ENCODE measurements around the gene CBFA2T3.

The CBFA2T3 gene

GRCh38 chr16:88999457-89000206 lies 22.6 kb upstream of the CBFA2T3 start:
- no peak for DNase-seq

- DNase-seq: no peak
Observed at GRCh38 chr16:88995746-88996535, 18.9 kb upstream of the CBFA2T3 start.

- DNase-seq: no peak
Observed at GRCh38 chr16:88995194-88995593, 18.2 kb upstream of the CBFA2T3 start.

- no peak for DNase-seq
Observed at GRCh38 chr16:88994695-88995094, 17.7 kb upstream of the CBFA2T3 start.

GRCh38 chr16:88993946-88994600 lies 17.1 kb upstream of the CBFA2T3 start:
- DNase-seq: no peak

- DNase-seq: no peak
Observed at GRCh38 chr16:88993166-88993761, 16.3 kb upstream of the CBFA2T3 start.

- DNase-seq: no peak
Observed at GRCh38 chr16:88992351-88993165, 15.6 kb upstream of the CBFA2T3 start.

GRCh38 chr16:88991813-88992350 lies 14.9 kb upstream of the CBFA2T3 start:
- no peak for DNase-seq

- no peak for DNase-seq
Observed at GRCh38 chr16:88989852-88990547, 13.0 kb upstream of the CBFA2T3 start.

- no peak for DNase-seq
Observed at GRCh38 chr16:88988980-88989811, 12.2 kb upstream of the CBFA2T3 start.

- no peak for DNase-seq
Observed at GRCh38 chr16:88985521-88985920, 8.5 kb upstream of the CBFA2T3 start.

- no peak for DNase-seq
Observed at GRCh38 chr16:88983771-88984687, 7.0 kb upstream of the CBFA2T3 start.

- DNase-seq: no peak
Observed at GRCh38 chr16:88983165-88983564, 6.2 kb upstream of the CBFA2T3 start.

GRCh38 chr16:88982286-88983084 lies 5.5 kb upstream of the CBFA2T3 start:
- no peak for DNase-seq

GRCh38 chr16:88979353-88980015 lies 2.5 kb upstream of the CBFA2T3 start:
- no peak for DNase-seq

- DNase-seq: peak in 11 of 58 donors; percentile 4 to 46 (median 18)
Observed at GRCh38 chr16:88978608-88979346, 1.8 kb upstream of the CBFA2T3 start.
